ENCODE measurements around the gene TULP4.

- TF ChIP-seq POLR2AphosphoS5 (IDR thresholded peaks at IDR 0.05) (no peak), CTCF (IDR thresholded peaks at IDR 0.05 in 8 of 11, conservative IDR thresholded peaks at IDR 0.05 in 3 of 11) (no peak)
These were observed 16.7 kb downstream of the TULP4 start for GRCh38 chr6:158328952-158329351.
